ENCODE results near the gene OBSCN.
"Not testable (repeated sequence)": the region's sequence is repeated elsewhere in the genome, so short reads cannot be mapped to it uniquely, and the experiment has no call there.

Gene OBSCN

DNA sequence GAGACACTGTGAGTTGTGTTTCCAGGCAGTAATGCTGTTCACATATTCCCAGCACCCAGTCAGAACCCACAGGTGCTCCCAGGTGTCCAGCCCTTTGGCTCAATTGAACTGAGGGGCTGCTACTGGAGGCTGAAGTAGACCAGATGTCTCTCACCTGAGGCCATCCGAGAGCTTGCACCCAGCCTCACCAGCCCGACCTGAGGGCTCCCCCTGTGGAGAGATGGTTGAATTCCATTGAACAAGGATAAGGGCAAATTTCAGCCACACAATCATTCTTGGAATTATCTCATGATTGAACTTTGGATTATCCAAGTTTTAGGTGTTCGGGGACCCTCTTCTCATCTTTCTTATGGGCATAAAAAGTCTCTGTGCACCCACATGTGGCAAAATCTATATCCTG lies 52.1 kb downstream of the OBSCN start:
- DNase-seq (ENCODE audit: low read depth) = no peak

DNA sequence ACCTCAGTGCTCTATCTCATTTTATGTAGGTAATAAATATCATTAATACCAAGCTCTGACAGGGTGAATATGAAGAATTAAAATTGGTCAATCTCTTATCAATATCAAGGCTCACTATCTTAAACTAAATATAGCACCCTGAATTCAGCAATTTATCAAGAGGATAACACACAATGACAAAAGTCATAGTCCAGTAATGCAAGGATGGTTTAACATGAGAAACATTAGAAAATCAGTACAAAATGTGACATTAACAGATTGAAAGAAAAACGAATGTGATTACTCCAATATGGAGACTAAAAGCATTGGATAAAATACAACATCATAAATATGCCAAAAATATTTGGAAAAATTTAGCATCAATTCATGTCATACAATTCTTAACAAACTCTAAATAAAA lies 53.9 kb downstream of the OBSCN start:
- no peak for DNase-seq (ENCODE audit: low read depth)

DNA sequence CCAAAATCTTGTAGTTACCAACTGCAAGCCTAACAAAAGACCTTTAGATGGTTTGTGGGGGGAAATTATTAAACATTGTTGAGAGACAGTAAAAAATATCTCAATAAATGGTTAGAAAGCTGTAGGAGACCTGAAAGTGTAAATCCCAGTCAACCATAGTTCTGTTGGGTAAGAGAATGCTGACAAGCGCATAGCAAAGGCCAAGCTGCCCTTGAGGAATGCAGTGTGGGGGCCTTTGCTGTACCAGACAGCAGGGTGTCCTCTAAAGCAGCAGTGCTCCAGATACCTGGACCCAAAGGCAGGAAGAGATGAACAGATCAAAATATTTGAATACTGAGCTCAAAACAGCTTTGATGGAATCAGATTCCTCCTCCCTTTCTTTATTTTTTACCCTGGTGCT lies 54.6 kb downstream of the OBSCN start:
- DNase-seq (ENCODE audit: low read depth) = no peak

DNA sequence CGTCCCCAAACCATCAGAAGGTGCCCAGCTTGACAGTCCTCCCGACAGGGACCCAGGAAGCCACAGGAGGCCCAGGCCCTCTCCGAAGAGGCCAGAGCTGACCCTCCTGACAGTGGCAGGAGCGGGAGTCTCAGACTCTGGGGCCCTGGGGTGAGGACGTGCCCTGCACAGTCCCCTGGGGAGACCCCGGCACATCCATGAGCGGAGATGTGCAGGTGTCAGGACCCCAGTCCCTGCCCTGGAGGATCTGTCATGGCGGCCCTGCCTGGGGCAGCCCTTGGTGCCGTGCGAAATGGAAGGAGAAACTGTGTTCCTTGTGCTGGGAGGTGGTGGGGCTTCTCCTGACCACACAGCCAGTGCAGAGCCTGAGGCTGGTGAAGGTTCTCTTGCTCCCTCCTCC lies 55.8 kb downstream of the OBSCN start:
- no peak for DNase-seq (ENCODE audit: low read depth)

DNA sequence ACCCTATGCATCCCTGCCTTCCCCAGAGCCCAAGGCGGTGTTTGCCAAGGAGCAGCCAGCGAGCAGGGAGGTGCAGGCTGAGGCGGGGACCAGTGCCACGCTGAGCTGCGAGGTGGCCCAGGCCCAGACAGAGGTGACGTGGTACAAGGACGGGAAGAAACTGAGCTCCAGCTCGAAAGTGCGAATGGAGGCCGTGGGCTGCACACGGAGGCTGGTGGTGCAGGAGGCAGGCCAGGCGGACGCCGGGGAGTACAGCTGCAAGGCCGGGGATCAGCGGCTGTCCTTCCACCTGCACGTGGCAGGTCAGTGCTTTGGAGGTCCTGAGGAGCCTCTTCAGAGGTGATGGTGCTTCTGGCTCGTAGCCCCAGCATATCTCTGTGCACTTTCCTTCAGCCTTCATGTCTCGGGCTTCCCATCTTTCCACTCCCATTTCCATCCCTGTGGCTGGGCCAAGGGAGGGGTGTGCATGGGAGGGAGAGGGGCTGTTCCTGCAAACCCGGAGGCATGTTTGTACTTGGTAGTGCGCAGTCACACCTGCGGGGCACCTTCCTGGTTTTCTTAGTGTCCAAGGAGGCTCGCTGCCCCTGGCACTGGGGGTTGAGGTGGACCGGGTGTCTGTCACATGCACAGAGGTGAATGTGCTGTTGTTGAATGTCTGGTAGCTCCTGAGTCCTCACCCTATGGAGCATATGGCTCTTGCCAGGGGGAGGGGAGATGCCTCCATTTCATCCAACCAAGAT lies 56.4 kb downstream of the OBSCN start:
- no peak for DNase-seq (ENCODE audit: low read depth)

DNA sequence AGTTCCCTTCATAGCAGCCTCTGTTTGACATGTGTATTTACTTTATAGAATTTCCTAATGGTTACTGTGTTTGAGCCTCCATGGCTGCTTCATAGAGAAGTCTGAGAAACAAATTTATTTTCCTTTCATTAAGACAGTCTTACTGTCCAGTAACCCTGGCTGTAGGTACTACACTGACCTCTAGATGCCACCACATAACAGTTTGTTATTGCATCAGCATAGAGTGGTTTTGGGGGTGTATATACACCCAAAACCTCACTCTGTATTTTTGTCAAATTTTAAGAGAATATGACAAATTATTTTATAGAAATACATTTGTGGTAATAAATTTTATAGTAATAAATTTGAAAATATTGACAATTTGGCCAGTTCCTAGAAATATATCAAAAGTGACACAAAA lies 57.3 kb downstream of the OBSCN start:
- DNase-seq (ENCODE audit: low read depth) = peak; percentile 34

DNA sequence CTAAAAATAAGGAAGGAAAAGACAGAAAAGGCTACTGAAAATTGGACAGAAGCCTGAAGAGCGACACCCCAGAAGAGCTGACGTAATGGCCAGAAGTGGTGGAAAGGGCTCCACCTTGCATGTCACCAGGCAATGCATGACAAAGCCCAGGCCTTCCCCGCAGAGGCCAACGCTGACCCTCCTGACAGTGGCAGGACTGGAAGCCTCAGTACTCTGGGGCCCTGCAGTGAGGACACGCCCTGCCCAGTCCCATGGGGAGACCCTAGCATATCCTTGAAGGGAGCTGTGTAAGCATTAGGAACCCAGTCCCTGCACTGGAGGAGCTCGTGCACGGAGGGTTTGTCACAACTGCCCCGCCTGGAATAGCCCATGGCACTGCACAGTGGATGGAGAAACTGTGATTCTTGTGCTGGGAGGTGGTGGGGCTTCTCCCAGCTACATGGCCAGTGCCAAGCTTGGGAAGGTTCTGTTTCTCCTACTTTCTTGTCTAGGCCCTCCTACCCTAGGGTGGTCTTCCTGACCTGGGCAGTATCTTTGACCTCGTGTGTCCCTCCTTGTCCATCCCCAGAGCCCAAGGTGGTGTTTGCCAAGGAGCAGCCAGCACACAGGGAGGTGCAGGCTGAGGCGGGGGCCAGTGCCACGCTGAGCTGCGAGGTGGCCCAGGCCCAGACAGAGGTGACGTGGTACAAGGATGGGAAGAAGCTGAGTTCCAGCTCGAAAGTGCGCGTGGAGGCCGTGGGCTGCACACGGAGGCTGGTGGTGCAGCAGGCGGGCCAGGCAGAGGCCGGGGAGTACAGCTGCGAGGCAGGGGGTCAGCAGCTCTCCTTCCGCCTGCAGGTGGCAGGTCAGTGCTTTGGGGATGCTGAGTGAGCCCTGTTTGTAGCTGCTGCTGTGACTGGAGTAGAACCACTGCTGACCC lies 60.4 kb downstream of the OBSCN start:
- no peak for DNase-seq (ENCODE audit: low read depth)

DNA sequence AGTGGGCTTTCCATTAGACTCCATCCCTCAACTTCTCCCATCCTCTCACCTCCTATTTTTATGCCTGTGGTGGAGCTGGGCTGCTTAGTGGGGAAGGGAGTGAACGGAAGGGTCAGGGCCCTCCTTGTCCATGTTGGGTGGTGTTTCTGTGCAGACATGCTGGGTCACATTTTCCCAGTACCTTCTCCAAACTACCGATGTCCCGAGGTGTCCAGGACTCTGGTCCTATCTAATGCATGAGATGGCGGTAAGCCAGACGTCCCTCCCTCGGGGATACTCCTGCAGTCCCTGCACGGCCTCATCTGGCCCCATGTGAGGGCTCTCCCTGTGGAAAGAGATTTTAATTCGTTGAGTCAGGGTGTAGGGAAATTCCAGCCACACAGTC lies 61.0 kb downstream of the OBSCN start:
- DNase-seq (ENCODE audit: low read depth) = peak; percentile 11

DNA sequence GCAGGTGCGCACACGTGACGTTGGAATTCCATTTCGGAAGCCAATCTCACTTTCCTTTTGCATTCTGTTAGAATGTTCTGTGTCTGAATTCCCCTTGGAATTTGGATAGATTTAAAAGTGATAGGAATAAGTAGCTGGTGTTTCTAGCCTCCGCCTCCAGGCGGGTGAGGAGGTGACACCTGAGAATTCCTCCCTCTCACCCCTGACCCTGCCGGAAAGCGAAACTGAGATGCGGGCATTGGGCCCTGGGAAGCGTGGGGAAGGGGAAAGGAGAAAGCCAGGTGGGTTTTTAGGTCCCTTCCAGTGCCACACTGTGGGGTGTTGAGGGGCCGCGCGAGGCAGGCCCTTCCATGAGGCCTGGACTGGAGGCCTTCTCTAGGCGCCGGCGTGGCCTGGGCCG lies 61.6 kb downstream of the OBSCN start:
- DNase-seq (ENCODE audit: low read depth) = not testable (repeated sequence)

DNA sequence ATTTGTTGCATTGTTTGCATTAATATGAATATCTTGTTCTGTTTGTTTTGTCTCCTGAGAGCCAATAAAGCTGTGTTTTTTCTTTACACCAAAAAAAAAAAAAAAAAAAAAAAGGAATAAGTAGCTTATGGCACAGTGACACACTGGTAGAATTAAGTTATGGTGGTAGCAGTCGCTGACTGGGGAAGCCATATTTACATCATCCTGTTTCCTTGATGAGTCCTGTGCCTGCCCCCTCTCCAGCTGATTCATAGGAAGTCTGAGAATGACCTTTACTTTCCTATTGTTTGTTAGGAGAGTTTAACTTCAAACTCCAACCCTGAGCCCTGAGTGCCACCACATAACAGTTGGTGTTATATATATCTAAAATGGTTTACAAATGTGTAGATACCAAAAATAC lies 62.2 kb downstream of the OBSCN start:
- DNase-seq (ENCODE audit: low read depth) = peak; percentile 57

DNA sequence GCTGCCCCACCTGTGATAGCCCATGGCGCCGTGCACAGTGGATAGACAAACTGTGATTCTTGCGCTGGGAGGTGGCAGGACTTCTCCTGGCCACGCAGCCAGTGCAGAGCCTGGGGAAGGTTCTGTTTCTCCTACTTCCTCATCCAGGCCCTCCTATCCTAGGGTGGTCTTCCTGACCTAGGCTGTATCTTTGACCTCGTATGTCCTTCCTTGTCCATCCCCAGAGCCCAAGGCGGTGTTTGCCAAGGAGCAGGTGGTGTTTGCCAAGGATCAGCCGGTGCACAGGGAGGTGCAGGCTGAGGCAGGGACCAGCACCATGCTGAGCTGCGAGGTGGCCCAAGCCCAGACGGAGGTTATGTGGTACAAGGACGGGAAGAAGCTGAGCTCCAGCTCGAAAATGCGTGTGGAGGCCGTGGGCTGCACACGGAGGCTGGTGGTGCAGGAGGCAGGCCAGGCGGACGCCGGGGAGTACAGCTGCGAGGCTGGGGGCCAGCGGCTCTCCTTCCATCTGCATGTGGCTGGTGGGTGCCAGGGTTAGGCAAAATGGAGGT lies 63.9 kb downstream of the OBSCN start:
- DNase-seq (ENCODE audit: low read depth) = no peak

DNA sequence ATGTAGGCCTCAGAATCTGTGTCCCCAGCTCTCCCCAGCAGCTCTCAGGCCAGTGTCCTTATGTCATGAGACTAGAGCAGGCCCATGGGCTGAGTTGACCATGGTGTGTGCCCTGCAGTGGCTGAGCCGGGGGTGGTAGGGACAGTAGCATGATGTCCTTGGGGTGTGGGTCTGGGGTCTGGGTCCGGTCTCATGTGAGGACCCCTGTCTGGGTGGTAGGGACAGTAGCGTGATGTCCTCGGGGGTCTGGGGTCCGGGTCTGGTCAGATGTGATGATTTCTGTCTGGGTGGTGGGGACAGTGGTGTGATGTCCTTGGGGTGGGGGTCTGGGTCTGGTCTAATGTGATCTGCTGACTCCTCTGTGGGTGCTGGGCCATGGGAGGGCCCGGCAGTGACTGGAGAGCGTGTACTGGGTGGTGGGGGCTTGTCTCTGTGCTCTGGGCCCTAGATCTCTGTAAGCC lies 64.5 kb downstream of the OBSCN start:
- DNase-seq (ENCODE audit: low read depth) = no peak

DNA sequence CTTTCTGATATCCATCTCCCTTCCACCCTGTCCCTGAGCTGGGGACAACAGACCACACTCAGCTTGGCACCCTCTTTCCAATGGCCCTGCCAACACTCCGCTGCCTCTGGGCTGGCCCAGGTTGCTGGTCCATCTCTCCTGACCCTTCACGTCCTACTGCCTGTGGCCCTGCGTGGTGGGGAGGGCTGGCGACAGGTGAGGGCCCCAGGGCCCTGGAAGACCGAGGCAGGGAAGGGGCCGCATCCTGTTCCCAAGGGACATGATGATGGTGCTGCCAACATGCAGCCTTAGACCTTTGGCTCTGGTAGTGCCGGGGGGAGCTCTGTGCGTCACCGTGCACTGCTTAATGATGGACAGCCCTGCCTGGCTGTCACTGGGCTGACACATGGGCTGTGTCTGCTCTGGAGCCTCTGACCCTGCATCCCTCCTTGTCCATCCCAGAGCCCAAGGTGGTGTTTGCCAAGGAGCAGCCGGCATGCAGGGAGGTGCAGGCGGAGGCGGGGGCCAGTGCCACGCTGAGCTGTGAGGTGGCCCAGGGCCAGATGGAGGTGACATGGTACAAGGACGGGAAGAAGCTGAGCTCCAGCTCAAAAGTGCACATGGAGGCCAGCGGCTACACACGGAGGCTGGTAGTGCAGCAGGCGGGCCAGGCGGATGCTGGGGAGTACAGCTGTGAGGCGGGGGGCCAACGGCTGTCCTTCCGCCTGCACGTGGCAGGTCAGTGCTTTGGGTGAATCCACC lies 65.2 kb downstream of the OBSCN start:
- no peak for DNase-seq (ENCODE audit: low read depth)

DNA sequence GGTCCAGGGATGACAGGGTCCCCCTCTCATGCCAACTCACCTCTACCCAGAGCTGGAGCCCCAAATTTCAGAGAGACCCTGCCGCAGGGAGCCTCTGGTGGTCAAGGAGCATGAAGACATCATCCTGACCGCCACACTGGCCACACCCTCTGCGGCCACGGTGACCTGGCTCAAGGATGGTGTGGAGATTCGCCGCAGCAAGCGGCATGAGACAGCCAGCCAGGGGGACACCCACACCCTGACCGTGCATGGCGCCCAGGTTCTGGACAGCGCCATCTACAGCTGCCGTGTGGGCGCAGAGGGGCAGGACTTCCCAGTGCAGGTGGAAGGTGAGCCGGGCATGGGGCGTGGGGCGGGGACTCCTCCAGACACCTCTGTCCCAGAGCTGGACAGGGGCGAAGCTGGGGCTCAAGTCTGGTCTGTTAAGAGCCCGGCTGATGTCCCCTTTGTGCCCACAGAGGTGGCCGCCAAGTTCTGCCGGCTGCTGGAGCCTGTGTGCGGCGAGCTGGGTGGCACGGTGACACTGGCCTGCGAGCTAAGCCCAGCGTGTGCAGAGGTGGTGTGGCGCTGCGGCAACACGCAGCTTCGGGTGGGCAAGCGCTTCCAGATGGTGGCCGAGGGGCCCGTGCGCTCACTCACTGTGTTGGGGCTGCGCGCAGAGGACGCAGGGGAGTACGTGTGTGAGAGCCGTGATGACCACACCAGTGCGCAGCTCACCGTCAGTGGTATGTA lies 66.0 kb downstream of the OBSCN start:
- DNase-seq (ENCODE audit: low read depth) = no peak

DNA sequence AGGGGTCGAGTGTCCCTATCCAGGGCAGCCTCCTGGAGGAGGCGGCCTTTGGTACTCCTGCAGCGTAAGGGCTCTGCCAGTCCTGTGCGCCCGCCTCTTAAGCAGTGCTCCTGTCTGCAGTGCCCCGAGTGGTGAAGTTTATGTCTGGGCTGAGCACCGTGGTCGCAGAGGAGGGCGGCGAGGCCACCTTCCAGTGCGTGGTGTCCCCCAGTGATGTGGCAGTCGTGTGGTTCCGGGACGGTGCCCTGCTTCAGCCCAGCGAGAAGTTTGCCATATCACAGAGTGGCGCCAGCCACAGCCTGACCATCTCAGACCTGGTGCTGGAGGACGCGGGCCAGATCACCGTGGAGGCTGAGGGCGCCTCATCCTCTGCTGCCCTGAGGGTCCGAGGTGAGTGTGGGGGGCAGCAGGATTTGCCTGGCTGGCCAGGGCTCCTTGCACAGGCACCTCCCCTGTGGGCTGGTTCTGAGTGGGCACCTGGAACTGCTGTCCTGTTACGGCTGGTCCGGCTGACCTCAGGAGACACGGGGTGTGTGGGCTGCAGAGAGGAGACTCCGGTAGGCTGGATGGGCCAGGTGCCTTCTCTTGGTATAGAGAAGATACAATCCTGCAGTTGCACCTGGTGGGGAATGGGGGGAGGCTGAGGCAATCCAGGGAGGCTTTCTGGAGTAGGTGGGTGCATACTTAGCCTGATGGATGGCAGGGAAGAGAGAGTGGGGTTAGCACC lies 66.8 kb downstream of the OBSCN start:
- no peak for DNase-seq (ENCODE audit: low read depth)

DNA sequence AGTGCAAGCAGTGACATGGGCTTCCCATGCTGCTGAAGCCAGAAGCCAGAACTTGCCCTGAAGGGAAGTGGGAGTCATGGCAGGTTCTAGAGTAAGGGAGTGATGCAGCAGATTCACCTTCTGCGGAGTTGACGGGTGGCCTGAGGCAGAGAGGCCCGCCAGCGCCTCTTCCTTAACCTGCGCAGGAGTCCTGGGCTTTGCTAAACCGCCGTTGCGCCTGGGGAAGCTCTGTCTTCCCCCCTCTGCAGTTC lies 67.3 kb downstream of the OBSCN start:
- no peak for DNase-seq (ENCODE audit: low read depth)

DNA sequence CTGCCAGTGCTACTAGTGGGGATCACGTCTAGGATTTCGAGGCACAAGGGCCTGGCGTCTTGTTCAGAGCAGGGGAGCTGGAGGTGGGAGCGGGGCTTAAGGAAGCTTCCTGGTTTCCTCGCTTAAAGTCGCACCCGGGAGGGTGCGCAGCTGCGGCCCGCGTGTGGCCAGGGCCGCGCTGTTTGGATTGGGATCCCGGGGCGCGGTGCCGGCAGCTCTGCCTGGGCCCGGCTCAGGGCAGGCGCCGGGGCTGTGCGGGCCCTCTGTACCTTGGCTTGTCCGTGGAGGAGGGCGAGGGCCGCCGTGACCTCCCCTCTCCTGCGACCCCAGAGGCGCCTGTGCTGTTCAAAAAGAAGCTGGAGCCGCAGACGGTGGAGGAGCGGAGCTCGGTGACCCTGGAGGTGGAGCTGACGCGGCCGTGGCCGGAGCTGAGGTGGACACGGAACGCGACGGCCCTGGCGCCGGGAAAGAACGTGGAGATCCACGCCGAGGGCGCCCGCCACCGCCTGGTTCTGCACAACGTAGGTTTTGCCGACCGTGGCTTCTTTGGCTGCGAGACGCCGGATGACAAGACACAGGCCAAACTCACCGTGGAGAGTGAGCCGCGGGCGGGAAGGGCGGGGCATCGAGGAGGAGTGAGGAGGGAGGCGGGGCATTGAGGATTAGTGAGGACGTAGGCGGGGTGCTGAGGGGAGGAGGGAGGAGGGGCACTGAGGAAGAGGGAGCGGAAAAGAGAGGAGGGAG lies 67.8 kb downstream of the OBSCN start:
- peak; percentile 90 for DNase-seq (ENCODE audit: low read depth)

DNA sequence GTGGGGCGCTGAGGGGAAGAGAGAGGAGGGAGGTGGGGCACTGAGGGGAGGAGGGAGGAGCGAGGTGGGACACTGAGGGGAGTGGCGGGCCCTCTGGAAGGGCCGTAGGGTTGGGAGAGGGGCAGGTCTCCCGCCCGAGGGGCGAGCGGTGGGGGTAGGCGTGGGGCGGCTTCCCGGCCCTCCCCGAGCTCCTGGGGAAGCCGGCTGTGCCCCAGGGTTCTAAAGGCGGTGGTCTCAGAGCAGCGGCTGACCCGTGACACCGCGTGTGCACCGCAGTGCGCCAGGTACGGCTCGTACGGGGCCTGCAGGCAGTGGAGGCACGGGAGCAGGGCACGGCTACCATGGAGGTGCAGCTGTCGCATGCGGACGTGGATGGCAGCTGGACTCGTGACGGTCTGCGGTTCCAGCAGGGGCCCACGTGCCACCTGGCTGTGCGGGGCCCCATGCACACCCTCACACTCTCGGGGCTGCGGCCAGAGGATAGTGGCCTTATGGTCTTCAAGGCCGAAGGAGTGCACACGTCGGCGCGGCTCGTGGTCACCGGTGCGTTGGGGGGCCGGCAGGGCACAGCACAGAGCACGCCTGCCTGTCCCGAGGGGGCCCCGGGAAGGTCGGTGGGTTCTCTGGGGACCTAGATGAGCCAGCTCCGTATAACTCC lies 68.5 kb downstream of the OBSCN start:
- DNase-seq (ENCODE audit: low read depth) = no peak

DNA sequence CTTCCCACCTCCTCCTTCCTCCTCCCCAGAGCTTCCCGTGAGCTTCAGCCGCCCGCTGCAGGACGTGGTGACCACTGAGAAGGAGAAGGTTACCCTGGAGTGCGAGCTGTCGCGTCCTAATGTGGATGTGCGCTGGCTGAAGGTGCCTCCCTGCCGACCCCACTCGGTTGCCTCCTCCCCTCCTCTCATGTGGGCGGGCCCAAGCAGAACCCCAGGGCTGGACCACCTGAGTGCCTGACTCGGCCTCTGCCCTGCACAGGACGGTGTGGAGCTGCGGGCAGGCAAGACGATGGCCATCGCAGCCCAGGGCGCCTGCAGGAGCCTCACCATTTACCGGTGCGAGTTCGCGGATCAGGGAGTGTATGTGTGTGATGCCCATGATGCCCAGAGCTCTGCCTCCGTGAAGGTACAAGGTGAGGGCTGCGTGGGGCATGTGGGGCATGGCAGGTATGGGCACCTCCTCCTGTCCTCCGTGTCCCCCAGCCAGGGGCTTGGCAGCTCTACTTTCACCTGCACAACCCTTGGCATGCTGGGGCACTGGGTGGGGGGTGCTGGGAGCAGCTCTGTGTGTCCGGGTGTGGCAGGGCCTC lies 69.2 kb downstream of the OBSCN start:
- no peak for DNase-seq (ENCODE audit: low read depth)
